ENCODE measurements around the gene POLR3H. TPM values are rescaled to one million over a fixed set of nuclear protein-coding genes. Genes with fewer than 3 reads are reported as not detected.

POLR3H gene
- total and polyA plus RNA-seq, 2 of the 4 experiments (the other 2 are of a cell fraction), result 37.8 to 67.8 TPM

GRCh38 chr22:41579297-41579996, 35.2 kb upstream of the POLR3H start:
- H2AK5ac ChIP-seq (ENCODE audit: low read depth, low read length), result no peak overlapping the region
- no peak overlapping the region for H2AFZ ChIP-seq (replicated peaks; ENCODE audit: low read length, poor library complexity)
- peaks cover 7% of the 10 kb centered on the region; the same call in 1 of the 2 replicates for H3K4me1 ChIP-seq (ENCODE audit: control insufficient read depth, insufficient read depth, low read length)
- H3K9me3 ChIP-seq (ENCODE audit: control insufficient read depth, insufficient read depth, low read length), result no peaks in the 10 kb centered on the region
- ATAC-seq (ENCODE audit: low read depth) (no peak), DNase-seq (no peak)
- no peak overlapping the region for H4K91ac ChIP-seq (ENCODE audit: insufficient read depth, low read depth, low read length)
- no peak overlapping the region for H3K56ac ChIP-seq (ENCODE audit: extremely low read depth, insufficient read depth, low read length)
- H3K4ac ChIP-seq (ENCODE audit: low read depth, low read length), result no peak overlapping the region
- no peaks in the 10 kb centered on the region; the same call in 1 of the 2 replicates for H3K9me1 ChIP-seq (ENCODE audit: insufficient read depth, low read length)
- dilution Hi-C loops (cut with HindIII; ENCODE audit: low sequenced_read_pairs, unreplicated experiment), result no loop called here
- H3K27ac ChIP-seq (ENCODE audit: insufficient read depth, low read length), result no peak overlapping the region
- H4K8ac ChIP-seq (ENCODE audit: low read depth in 2 of 2, low read length in 2 of 2), result no peak overlapping the region
- no peak overlapping the region for H3K4me2 ChIP-seq (ENCODE audit: low read depth, low read length)
- CTCF ChIA-PET, result no interaction called here
- intact Hi-C loops (cut with micrococcal nuclease), result no loop called here
- H2BK20ac ChIP-seq (ENCODE audit: low read depth, low read length), result no peak overlapping the region
- H2BK120ac ChIP-seq (ENCODE audit: low read depth, low read length), result no peak overlapping the region
- no peak overlapping the region for H2AK9ac ChIP-seq (replicated peaks; ENCODE audit: low read depth, low read length, poor library complexity)
- no peak overlapping the region for H3K4me3 ChIP-seq (ENCODE audit: insufficient read depth, low read depth, low read length)
- H3K23ac ChIP-seq (ENCODE audit: low read depth, low read length), result no peak overlapping the region
- in situ Hi-C loops (cut with MboI; ENCODE audit: low sequenced_read_pairs), result no loop called here
- H3K27me3 ChIP-seq (ENCODE audit: control insufficient read depth, insufficient read depth, low read length), result no peaks in the 10 kb centered on the region
- H3K36me3 ChIP-seq (ENCODE audit: control insufficient read depth, insufficient read depth, low read length), result peaks cover 72% of the 10 kb centered on the region
- no peak overlapping the region for H4K5ac ChIP-seq (ENCODE audit: low read depth, low read length)
- no peak overlapping the region for H3K9ac ChIP-seq (ENCODE audit: low read depth, low read length)
- H3K79me1 ChIP-seq (ENCODE audit: low read depth in 1 of 2, low read length in 2 of 2), result peaks cover 7 to 46% of the 10 kb centered on the region in 2 experiments
- H2BK15ac ChIP-seq (ENCODE audit: low read depth, low read length), result no peak overlapping the region
- 96% methylated on average over 10 of the region's 12 CpGs; no CpG with 5 or more reads in 1 of the 2 experiments for WGBS, 2 experiments (ENCODE audit: extremely low coverage in 2 of 2, insufficient read length in 1 of 2)
- POLR2A ChIA-PET (ENCODE audit: unreplicated experiment), result no interaction called here
- TF ChIP-seq CHD1 (IDR thresholded peaks at IDR 0.05; ENCODE audit: low read depth, low read length) (no peak), ELK1 (IDR thresholded peaks at IDR 0.05; ENCODE audit: borderline replicate concordance, low read depth, low read length) (no peak), BHLHE40 (IDR thresholded peaks at IDR 0.05; ENCODE audit: low read depth, low read length) (no peak), MAFK (IDR thresholded peaks at IDR 0.05; ENCODE audit: low read depth, low read length) (no peak), NFE2L2 (IDR thresholded peaks at IDR 0.05; ENCODE audit: low read depth, low read length) (no peak), RCOR1 (IDR thresholded peaks at IDR 0.05; ENCODE audit: insufficient replicate concordance, low read length) (no peak), USF2 (IDR thresholded peaks at IDR 0.05; ENCODE audit: low read depth, low read length) (no peak), RFX5 (IDR thresholded peaks at IDR 0.05; ENCODE audit: low read depth, low read length) (no peak)
- BruUV-seq (replicated peaks), result no TSS peak
- no peak overlapping the region for H2BK5ac ChIP-seq (ENCODE audit: low read depth, low read length, poor library complexity, severe bottlenecking)
- H4K20me1 ChIP-seq (ENCODE audit: insufficient read depth, low read length), result peaks cover 3% of the 10 kb centered on the region
- H3K18ac ChIP-seq (ENCODE audit: low read depth, low read length), result no peak overlapping the region
- no peak overlapping the region for H3K14ac ChIP-seq (replicated peaks; ENCODE audit: low read depth, low read length)
